ENCODE measurements around the gene ZGRF1.

DNA sequence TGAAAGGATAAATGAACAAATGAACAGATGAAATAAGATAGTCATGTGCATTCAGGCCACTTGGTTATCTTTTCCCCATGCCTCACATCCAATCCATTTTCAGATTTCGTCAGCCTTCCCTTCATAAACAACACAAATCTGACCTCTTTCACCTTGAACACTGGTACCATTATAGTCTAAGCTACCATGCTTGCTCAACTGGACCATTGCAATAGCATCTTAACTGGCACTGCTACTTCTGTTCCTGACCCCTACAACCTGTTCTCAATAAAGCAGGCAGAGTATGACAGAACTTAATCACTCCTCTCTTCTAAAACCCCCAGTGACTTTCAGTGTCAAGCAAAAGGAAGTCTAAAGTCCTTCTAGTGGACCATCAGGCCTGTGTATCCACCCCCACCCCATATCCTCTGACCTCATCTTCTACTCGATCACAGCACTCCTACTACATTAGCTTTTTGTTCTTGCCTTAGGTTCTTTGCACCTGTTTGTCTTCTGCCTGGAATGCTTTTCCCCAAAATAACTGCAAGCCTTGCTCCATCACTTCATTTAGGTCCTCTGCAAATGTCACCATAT lies 40.9 kb upstream of the ZGRF1 start:
- TF ChIP-seq, protein P1, sequence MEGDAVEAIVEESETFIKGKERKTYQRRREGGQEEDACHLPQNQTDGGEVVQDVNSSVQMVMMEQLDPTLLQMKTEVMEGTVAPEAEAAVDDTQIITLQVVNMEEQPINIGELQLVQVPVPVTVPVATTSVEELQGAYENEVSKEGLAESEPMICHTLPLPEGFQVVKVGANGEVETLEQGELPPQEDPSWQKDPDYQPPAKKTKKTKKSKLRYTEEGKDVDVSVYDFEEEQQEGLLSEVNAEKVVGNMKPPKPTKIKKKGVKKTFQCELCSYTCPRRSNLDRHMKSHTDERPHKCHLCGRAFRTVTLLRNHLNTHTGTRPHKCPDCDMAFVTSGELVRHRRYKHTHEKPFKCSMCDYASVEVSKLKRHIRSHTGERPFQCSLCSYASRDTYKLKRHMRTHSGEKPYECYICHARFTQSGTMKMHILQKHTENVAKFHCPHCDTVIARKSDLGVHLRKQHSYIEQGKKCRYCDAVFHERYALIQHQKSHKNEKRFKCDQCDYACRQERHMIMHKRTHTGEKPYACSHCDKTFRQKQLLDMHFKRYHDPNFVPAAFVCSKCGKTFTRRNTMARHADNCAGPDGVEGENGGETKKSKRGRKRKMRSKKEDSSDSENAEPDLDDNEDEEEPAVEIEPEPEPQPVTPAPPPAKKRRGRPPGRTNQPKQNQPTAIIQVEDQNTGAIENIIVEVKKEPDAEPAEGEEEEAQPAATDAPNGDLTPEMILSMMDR (IDR thresholded peaks at IDR 0.05): no peak
- TF ChIP-seq EP300 (IDR thresholded peaks at IDR 0.05): no peak
- no peak for TF ChIP-seq POLR2A (IDR thresholded peaks at IDR 0.05)
